Measurements from ENCODE around the gene KIAA2012.

DNA sequence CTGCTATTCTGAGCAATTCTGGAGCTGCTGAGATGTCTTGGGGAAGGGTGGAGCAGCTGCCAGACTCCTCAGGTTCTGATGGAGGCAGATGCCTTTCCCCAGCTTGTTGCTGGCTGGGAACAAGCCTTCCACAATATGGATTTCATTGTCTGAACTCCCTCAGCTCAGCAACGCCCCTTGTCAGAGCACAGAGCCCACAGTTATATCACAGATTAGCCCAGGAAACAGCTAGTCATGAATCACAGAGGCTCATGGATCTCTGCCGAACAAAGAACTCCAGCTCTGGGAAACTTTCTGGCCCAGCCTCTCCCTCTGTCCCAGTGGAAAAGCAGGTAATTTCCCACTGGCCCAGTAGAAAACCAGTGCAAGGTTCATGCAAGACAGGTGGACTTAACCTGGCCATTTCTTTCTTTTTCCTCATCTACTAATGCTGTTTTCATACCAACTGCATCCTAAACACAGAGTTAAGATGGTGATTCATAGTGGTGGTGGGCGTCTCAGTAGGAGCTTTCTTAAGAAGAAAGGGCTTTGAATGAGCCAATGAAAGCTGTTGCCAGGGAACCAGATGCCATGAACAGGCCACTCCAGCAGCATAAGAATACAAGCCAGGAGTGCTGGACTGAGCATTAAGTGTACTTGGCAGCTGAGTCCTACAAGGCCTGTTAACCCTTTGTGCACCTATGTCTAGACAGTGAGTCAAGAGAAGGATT is 8.7 kb upstream of the KIAA2012 start:
- TF ChIP-seq, protein P1, sequence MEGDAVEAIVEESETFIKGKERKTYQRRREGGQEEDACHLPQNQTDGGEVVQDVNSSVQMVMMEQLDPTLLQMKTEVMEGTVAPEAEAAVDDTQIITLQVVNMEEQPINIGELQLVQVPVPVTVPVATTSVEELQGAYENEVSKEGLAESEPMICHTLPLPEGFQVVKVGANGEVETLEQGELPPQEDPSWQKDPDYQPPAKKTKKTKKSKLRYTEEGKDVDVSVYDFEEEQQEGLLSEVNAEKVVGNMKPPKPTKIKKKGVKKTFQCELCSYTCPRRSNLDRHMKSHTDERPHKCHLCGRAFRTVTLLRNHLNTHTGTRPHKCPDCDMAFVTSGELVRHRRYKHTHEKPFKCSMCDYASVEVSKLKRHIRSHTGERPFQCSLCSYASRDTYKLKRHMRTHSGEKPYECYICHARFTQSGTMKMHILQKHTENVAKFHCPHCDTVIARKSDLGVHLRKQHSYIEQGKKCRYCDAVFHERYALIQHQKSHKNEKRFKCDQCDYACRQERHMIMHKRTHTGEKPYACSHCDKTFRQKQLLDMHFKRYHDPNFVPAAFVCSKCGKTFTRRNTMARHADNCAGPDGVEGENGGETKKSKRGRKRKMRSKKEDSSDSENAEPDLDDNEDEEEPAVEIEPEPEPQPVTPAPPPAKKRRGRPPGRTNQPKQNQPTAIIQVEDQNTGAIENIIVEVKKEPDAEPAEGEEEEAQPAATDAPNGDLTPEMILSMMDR (IDR thresholded peaks at IDR 0.05; ENCODE audit: low read depth, low read length): no peak
- TF ChIP-seq POLR2A (IDR thresholded peaks at IDR 0.05; ENCODE audit: extremely low read depth, insufficient read length): no peak
- TF ChIP-seq MYC (IDR thresholded peaks at IDR 0.05; ENCODE audit: low read depth, low read length): no peak

Data from NB4 (cell line).